Spleen (tissue), 11 donors: ENCODE results near the gene MCC. TPM values are rescaled to one million over a fixed set of nuclear protein-coding genes. Genes with fewer than 3 reads are reported as not detected.

Experiments used
- DNase-seq: peaks from one replicate; pipeline ENCODE4 v3.0.0-alpha.2; 2020
- H3K27ac ChIP-seq, 8 donors: fragments of 200-600 bp; sonication (generic) in 7 of 8; 1 replicate in 4 of 8; 2 replicates in 4 of 8; pipeline versions ENCODE4 v1.5.0 to v1.8.0; 2016 to 2021; ENCODE audit warnings: inconsistent platforms in 4 of 8, mild to moderate bottlenecking in 4 of 8, moderate library complexity in 1 of 8
- H3K27me3 ChIP-seq, 7 donors: fragments of 200-600 bp; sonication (generic) in 6 of 7; replicated peaks in 1 of 7; 1 replicate in 4 of 7; 2 replicates in 3 of 7; pipeline versions ENCODE4 v1.5.0 to v1.8.0; 2016 to 2021; ENCODE audit warnings: inconsistent platforms in 3 of 7, mild to moderate bottlenecking in 1 of 7
- H3K36me3 ChIP-seq, 6 donors: fragments of 200-600 bp; sonication (generic) in 5 of 6; 1 replicate in 4 of 6; 2 replicates in 2 of 6; pipeline versions ENCODE4 v1.5.0 to v1.8.0; 2016 to 2021; ENCODE audit warnings: inconsistent platforms in 2 of 6
- H3K4me1 ChIP-seq, 6 donors: fragments of 200-600 bp; sonication (generic) in 5 of 6; 1 replicate in 3 of 6; 2 replicates in 3 of 6; pipeline versions ENCODE4 v1.5.0 to v1.8.0; 2016 to 2021; ENCODE audit warnings: inconsistent platforms in 3 of 6
- H3K4me3 ChIP-seq, 8 donors: fragments of 200-600 bp; sonication (generic) in 7 of 8; 1 replicate in 4 of 8; 2 replicates in 4 of 8; pipeline versions ENCODE4 v1.5.0 to v1.8.0; 2016 to 2021; ENCODE audit warnings: inconsistent platforms in 4 of 8, mild to moderate bottlenecking in 4 of 8, moderate library complexity in 2 of 8
- H3K9me3 ChIP-seq, 8 donors: fragments of 200-600 bp; sonication (generic) in 7 of 8; 1 replicate in 4 of 8; 2 replicates in 4 of 8; pipeline versions ENCODE4 v1.5.0 to v1.8.0; 2016 to 2021; ENCODE audit warnings: inconsistent platforms in 4 of 8
- CTCF ChIP-seq, 11 experiments: fragments of 200-600 bp in 7 of 11; fragments of 450-650 bp in 4 of 11; sonication (generic) in 4 of 11; IDR thresholded peaks in 8 of 11; conservative IDR thresholded peaks in 3 of 11; 1 replicate in 7 of 11; 2 replicates in 4 of 11; pipeline versions ENCODE4 v1.4.0 to v1.8.0; 2016 to 2021; ENCODE audit warnings: antibody characterized with exemption in 11 of 11, inconsistent platforms in 4 of 11, mild to moderate bottlenecking in 1 of 11
- POLR2A ChIP-seq, 3 donors: fragments of 450-650 bp; IDR thresholded peaks; one replicate each; pipeline ENCODE4 v1.5.1; 2017; ENCODE audit warnings: antibody characterized with exemption in 3 of 3, mild to moderate bottlenecking in 1 of 3
- POLR2AphosphoS5 ChIP-seq, 3 donors: sonication (generic); formaldehyde crosslinking; IDR thresholded peaks; one replicate each; pipeline ENCODE4 v1.5.1; 2017; ENCODE audit warnings: antibody characterized with exemption in 3 of 3
- WGBS, 5 donors: extraction: QIAGEN DNeasy Blood & Tissue Kit in 3 of 5; methylation state at CpG; one replicate each; pipeline versions ENCODE4 v1.1.5 to v1.1.7; 2013 to 2018; 5-methylcytosine and 5-hydroxymethylcytosine counted together
- intact Hi-C: fragments of 100-400 bp; cut with DNase I; formaldehyde crosslinking; loops from one replicate; pipeline ENCODE4 v1.15.0; 2023; ENCODE audit warnings: low total_unique reads
- polyA plus RNA-seq, 3 donors: library from polyadenylated mRNA; stranded (reverse); fragments of 200-250 nt; gene quantifications; one replicate each; pipeline ENCODE4 v1.2.1, GENCODE V29; 2013
- total RNA-seq, 7 donors: library from RNA; depleted of rRNA in 3 of 7; stranded (reverse); fragments of >200 nt in 3 of 7; fragmentation: NEBNext Ultra II Directional in 4 of 7; extraction: Animal tissue kit (Norgen Biotek cat#: 25700) in 4 of 7; gene quantifications; one replicate each; pipeline versions ENCODE4 v1.1.0 to v1.2.1, GENCODE V29; 2016 to 2021
- donor health status: healthy with polysubstance abuse.
- donor health status: DM: no; HTN: no; CAD: no; lungs with moderate emphysema.
- donor health status: DM: no; HTN: no; CAD: no.
- donor health status: Bipolar disorder and iron deficiency.
- donor health status: healthy.
- donor health status: DM: no; HTN: no; CAD: no.
- donor health status: DM: yes; HTN: yes; CAD: no.

Gene MCC
- total and polyA plus RNA-seq, 10 donors = 1.3 to 32.8 (median 15.8) TPM

GRCh38 chr5:113147101-113147508 is 341.1 kb downstream of the MCC start:
- 59 to 89% (median 72%) methylated on average over 4 of the region's 4 CpGs for WGBS, 5 donors
- Histone ChIP-seq H3K4me1 (no peaks in the 10 kb centered on the region), H3K9me3 (no peaks in the 10 kb centered on the region), H3K36me3 (no peaks in the 10 kb centered on the region), H3K27ac (no peak overlapping the region), H3K4me3 (no peak overlapping the region), H3K27me3 (no peaks in the 10 kb centered on the region)
- no peak for DNase-seq
- no peak for TF ChIP-seq POLR2AphosphoS5 (IDR thresholded peaks at IDR 0.05)
- no peak for TF ChIP-seq CTCF (IDR thresholded peaks at IDR 0.05 in 8 of 11, conservative IDR thresholded peaks at IDR 0.05 in 3 of 11)
- no peak for TF ChIP-seq POLR2A (IDR thresholded peaks at IDR 0.05)
- intact Hi-C loops = no loop called here

- no peak overlapping the region for H3K27ac ChIP-seq
- H3K4me3 ChIP-seq = no peak overlapping the region
- WGBS, 5 donors = 0 to 93% (median 46%) methylated on average over 1 of the region's 1 CpG
- H3K4me1 ChIP-seq = no peaks in the 10 kb centered on the region
- TF ChIP-seq POLR2A (IDR thresholded peaks at IDR 0.05) (no peak), POLR2AphosphoS5 (IDR thresholded peaks at IDR 0.05) (no peak), CTCF (IDR thresholded peaks at IDR 0.05 in 8 of 11, conservative IDR thresholded peaks at IDR 0.05 in 3 of 11) (no peak)
- DNase-seq = no peak
- H3K36me3 ChIP-seq = no peaks in the 10 kb centered on the region
- no peaks in the 10 kb centered on the region for H3K9me3 ChIP-seq
- no peaks in the 10 kb centered on the region for H3K27me3 ChIP-seq
- intact Hi-C loops = no loop called here
These were observed 342.4 kb downstream of the MCC start for GRCh38 chr5:113145757-113146387.

GRCh38 chr5:113142186-113142585 is 346.1 kb downstream of the MCC start:
- H3K27me3 ChIP-seq = no peaks in the 10 kb centered on the region
- no peaks in the 10 kb centered on the region for H3K4me1 ChIP-seq
- no peaks in the 10 kb centered on the region for H3K9me3 ChIP-seq
- no peak for TF ChIP-seq POLR2A (IDR thresholded peaks at IDR 0.05)
- no peak for TF ChIP-seq CTCF (IDR thresholded peaks at IDR 0.05 in 8 of 11, conservative IDR thresholded peaks at IDR 0.05 in 3 of 11)
- no peak for TF ChIP-seq POLR2AphosphoS5 (IDR thresholded peaks at IDR 0.05)
- no peak for DNase-seq
- WGBS, 5 donors = 90 to 94% (median 92%) methylated on average over 4 of the region's 4 CpGs
- H3K27ac ChIP-seq = no peak overlapping the region
- H3K36me3 ChIP-seq = no peaks in the 10 kb centered on the region
- H3K4me3 ChIP-seq = no peak overlapping the region
- intact Hi-C loops = no loop called here

- no peak for DNase-seq
- Histone ChIP-seq H3K9me3 (no peaks in the 10 kb centered on the region), H3K27me3 (no peaks in the 10 kb centered on the region), H3K36me3 (no peaks in the 10 kb centered on the region), H3K4me3 (no peak overlapping the region), H3K27ac (no peak overlapping the region), H3K4me1 (no peaks in the 10 kb centered on the region)
- peak in 1 of 3 donors; percentile 16 for TF ChIP-seq POLR2AphosphoS5 (IDR thresholded peaks at IDR 0.05)
- TF ChIP-seq POLR2A (IDR thresholded peaks at IDR 0.05) = no peak
- no peak for TF ChIP-seq CTCF (IDR thresholded peaks at IDR 0.05 in 8 of 11, conservative IDR thresholded peaks at IDR 0.05 in 3 of 11)
- intact Hi-C loops = no loop called here
- 64 to 77% (median 72%) methylated on average over 9 of the region's 9 CpGs for WGBS, 5 donors
These were observed 347.2 kb downstream of the MCC start for GRCh38 chr5:113140837-113141671.
